Suppressor macrophage (primary cell): ENCODE measurements around the gene EXOG.
A peak's percentile ranks its signal among the peaks of the same experiment; 100 is the strongest.

Experiments used
- DNase-seq, 4 experiments: peaks; one replicate each; pipeline ENCODE4 v3.0.0-alpha.2; 2020 to 2022

The EXOG gene

GRCh38 chr3:38510631-38511030 is 14.5 kb downstream of the EXOG start:
- peak in 2 of 4 experiments; percentile 22 to 28 for DNase-seq

- DNase-seq = no peak
Observed at GRCh38 chr3:38511546-38511945, 15.4 kb downstream of the EXOG start.

- DNase-seq = no peak
Observed at GRCh38 chr3:38515367-38515766, 19.2 kb downstream of the EXOG start.

- DNase-seq = no peak
Observed at GRCh38 chr3:38516669-38517068, 20.5 kb downstream of the EXOG start.

GRCh38 chr3:38519000-38519399 is 22.9 kb downstream of the EXOG start:
- no peak for DNase-seq

- DNase-seq = no peak
Observed at GRCh38 chr3:38519651-38520050, 23.5 kb downstream of the EXOG start.

- DNase-seq = peak; percentile 69 to 77 (median 74)
Observed at GRCh38 chr3:38521391-38521987, 25.3 kb downstream of the EXOG start.

GRCh38 chr3:38522002-38522401 is 25.9 kb downstream of the EXOG start:
- no peak for DNase-seq

GRCh38 chr3:38524141-38524739 is 28.1 kb downstream of the EXOG start:
- no peak for DNase-seq

GRCh38 chr3:38526792-38527191 is 30.7 kb downstream of the EXOG start:
- DNase-seq = no peak

- peak; percentile 3 to 24 (median 12) for DNase-seq
Observed at GRCh38 chr3:38528457-38528856, 32.3 kb downstream of the EXOG start.

- DNase-seq = no peak
Observed at GRCh38 chr3:38532529-38532928, 36.4 kb downstream of the EXOG start.

- DNase-seq = no peak
Observed at GRCh38 chr3:38533285-38533976, 37.3 kb downstream of the EXOG start.

- DNase-seq = no peak
Observed at GRCh38 chr3:38534180-38534579, 38.0 kb downstream of the EXOG start.

- no peak for DNase-seq
Observed at GRCh38 chr3:38534604-38535003, 38.5 kb downstream of the EXOG start.

GRCh38 chr3:38536671-38537070 is 40.5 kb downstream of the EXOG start:
- no peak for DNase-seq

- DNase-seq = no peak
Observed at GRCh38 chr3:38538773-38539353, 42.7 kb downstream of the EXOG start.

GRCh38 chr3:38541806-38542205 is 45.7 kb downstream of the EXOG start:
- DNase-seq = no peak

- DNase-seq = no peak
Observed at GRCh38 chr3:38542401-38543298, 46.5 kb downstream of the EXOG start.

- DNase-seq = no peak
Observed at GRCh38 chr3:38543586-38543985, 47.4 kb downstream of the EXOG start.

GRCh38 chr3:38544926-38545325 is 48.8 kb downstream of the EXOG start:
- DNase-seq = no peak

- no peak for DNase-seq
Observed at GRCh38 chr3:38545550-38545949, 49.4 kb downstream of the EXOG start.

- no peak for DNase-seq
Observed at GRCh38 chr3:38545983-38546382, 49.8 kb downstream of the EXOG start.
